ENCODE data around the gene TTLL10. TPM values are rescaled to one million over a fixed set of nuclear protein-coding genes. Genes with fewer than 3 reads are reported as not detected.

Gene TTLL10
- total and polyA plus RNA-seq, 2 experiments from 2014 or later, result 0.45 TPM; not detected in 1

GRCh38 chr1:1204998-1205768 lies 31.5 kb downstream of the TTLL10 start:
- peaks cover 10% of the 10 kb centered on the region for H3K27me3 Mint-ChIP-seq (ENCODE audit: insufficient read depth, low read depth, poor library complexity)
- Histone ChIP-seq H3F3A (replicated peaks; ENCODE audit: low read depth) (no peaks in the 10 kb centered on the region), H3K4me3 (no peak overlapping the region), H3K4me1 (ENCODE audit: insufficient read depth) (no peaks in the 10 kb centered on the region), H3K36me3 (ENCODE audit: insufficient read depth) (no peaks in the 10 kb centered on the region), H3K4me2 (no peak overlapping the region), H4K20me1 (replicated peaks; ENCODE audit: insufficient read depth) (no peaks in the 10 kb centered on the region), H3K9me2 (ENCODE audit: insufficient read depth) (no peaks in the 10 kb centered on the region), H3K27me3 (ENCODE audit: insufficient read depth) (peaks cover 13% of the 10 kb centered on the region; the same call in 1 of the 2 replicates), H3K27ac (ENCODE audit: low read depth) (no peak overlapping the region), H3K79me2 (replicated peaks; ENCODE audit: insufficient read depth) (no peaks in the 10 kb centered on the region), H2AFZ (no peak overlapping the region; the same call in 1 of the 2 replicates)
- H3K4me1 Mint-ChIP-seq, result no peaks in the 10 kb centered on the region; the same call in 2 of the 3 replicates
- ATAC-seq, result no peak
- no peak overlapping the region for H3K27ac Mint-ChIP-seq
- TF ChIP-seq REST (IDR thresholded peaks at IDR 0.05; ENCODE audit: unreplicated experiment) (no peak), ZNF462 (CRISPR knock-in tag; IDR thresholded peaks at IDR 0.05) (no peak), EZH2 (IDR thresholded peaks at IDR 0.05; ENCODE audit: low read depth, unreplicated experiment) (no peak), ZNF331 (CRISPR knock-in tag; IDR thresholded peaks at IDR 0.05; ENCODE audit: low read depth) (no peak), JUNB (IDR thresholded peaks at IDR 0.05; ENCODE audit: unreplicated experiment) (no peak), CREB1 (CRISPR knock-in tag; IDR thresholded peaks at IDR 0.05; ENCODE audit: low read depth) (no peak), CTCF (conservative IDR thresholded peaks at IDR 0.05; ENCODE audit: low read depth in 2 of 2) (no peak), ZNF114 (CRISPR knock-in tag; IDR thresholded peaks at IDR 0.05) (no peak)
- H3K9me3 Mint-ChIP-seq, result no peaks in the 10 kb centered on the region; the same call in 2 of the 3 replicates
- no peak for DNase-seq (ENCODE audit: low spot score)
- no peaks in the 10 kb centered on the region for H3K36me3 Mint-ChIP-seq (ENCODE audit: low read depth)
- no peak overlapping the region for H3K4me3 Mint-ChIP-seq

All from GM23338 (cell line).